GM12865 (cell line): ENCODE results near the gene SESTD1.

Source experiments
- DNase-seq: peaks from one replicate; pipeline ENCODE4 v3.0.0; 2010; ENCODE audit warnings: low read depth
- H3K4me3 ChIP-seq: 2 replicates; pipeline ENCODE4 v1.5.1; 2011; ENCODE audit warnings: mild to moderate bottlenecking, low read depth, low read length, control low read depth
- CTCF ChIP-seq: IDR thresholded peaks from 2 replicates; pipeline ENCODE4 v1.5.1; 2011; ENCODE audit warnings: low read length, control low read depth, low read depth, inconsistent platforms; ENCODE audit not compliant: insufficient read depth; ENCODE audit errors: missing control alignments

Gene SESTD1

GRCh38 chr2:179302764-179303571 lies 38.3 kb upstream of the SESTD1 start:
- TF ChIP-seq CTCF, result no peak
- DNase-seq, result no peak
- H3K4me3 ChIP-seq, result no peak overlapping the region

- no peak for TF ChIP-seq CTCF
- no peak overlapping the region for H3K4me3 ChIP-seq
- no peak for DNase-seq
Observed at GRCh38 chr2:179302149-179302548, 37.5 kb upstream of the SESTD1 start.

- TF ChIP-seq CTCF, result no peak
- H3K4me3 ChIP-seq, result no peak overlapping the region
- no peak for DNase-seq
Observed at GRCh38 chr2:179298666-179299065, 34.0 kb upstream of the SESTD1 start.

GRCh38 chr2:179297927-179298326 lies 33.3 kb upstream of the SESTD1 start:
- no peak for TF ChIP-seq CTCF
- DNase-seq, result no peak
- no peak overlapping the region for H3K4me3 ChIP-seq

- TF ChIP-seq CTCF, result no peak
- no peak overlapping the region for H3K4me3 ChIP-seq
- DNase-seq, result no peak
Observed at GRCh38 chr2:179290329-179290728, 25.7 kb upstream of the SESTD1 start.

- TF ChIP-seq CTCF, result no peak
- H3K4me3 ChIP-seq, result no peak overlapping the region
- no peak for DNase-seq
Observed at GRCh38 chr2:179285060-179285459, 20.4 kb upstream of the SESTD1 start.
